ENCODE results near the gene NF2.

Gene NF2

DNA sequence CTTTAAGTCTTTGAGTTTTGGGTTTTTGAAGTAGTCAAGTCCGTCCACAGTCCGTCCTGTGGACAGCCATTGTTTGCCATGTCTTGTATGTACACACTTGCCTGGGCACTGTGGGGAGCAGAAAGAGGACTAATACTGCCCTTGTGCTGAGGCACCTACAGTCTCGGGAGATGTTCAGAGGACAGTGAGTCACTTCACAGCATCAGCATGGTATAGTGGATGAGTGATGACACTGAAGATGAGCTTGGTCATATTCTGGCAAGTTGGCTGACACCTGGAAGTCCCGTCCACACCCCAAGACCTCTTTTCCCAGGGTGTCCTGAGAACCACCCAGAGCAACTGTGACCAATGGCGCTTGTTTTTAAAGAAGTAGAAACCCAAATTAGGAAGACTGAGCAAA is 29.2 kb downstream of the NF2 start:
- TF ChIP-seq, protein P1, sequence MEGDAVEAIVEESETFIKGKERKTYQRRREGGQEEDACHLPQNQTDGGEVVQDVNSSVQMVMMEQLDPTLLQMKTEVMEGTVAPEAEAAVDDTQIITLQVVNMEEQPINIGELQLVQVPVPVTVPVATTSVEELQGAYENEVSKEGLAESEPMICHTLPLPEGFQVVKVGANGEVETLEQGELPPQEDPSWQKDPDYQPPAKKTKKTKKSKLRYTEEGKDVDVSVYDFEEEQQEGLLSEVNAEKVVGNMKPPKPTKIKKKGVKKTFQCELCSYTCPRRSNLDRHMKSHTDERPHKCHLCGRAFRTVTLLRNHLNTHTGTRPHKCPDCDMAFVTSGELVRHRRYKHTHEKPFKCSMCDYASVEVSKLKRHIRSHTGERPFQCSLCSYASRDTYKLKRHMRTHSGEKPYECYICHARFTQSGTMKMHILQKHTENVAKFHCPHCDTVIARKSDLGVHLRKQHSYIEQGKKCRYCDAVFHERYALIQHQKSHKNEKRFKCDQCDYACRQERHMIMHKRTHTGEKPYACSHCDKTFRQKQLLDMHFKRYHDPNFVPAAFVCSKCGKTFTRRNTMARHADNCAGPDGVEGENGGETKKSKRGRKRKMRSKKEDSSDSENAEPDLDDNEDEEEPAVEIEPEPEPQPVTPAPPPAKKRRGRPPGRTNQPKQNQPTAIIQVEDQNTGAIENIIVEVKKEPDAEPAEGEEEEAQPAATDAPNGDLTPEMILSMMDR (conservative IDR thresholded peaks at IDR 0.05; ENCODE audit: control insufficient read depth, insufficient read depth, low read depth, low read length): no peak
- peak; percentile 51 for DNase-seq (ENCODE audit: low read depth)

DNA sequence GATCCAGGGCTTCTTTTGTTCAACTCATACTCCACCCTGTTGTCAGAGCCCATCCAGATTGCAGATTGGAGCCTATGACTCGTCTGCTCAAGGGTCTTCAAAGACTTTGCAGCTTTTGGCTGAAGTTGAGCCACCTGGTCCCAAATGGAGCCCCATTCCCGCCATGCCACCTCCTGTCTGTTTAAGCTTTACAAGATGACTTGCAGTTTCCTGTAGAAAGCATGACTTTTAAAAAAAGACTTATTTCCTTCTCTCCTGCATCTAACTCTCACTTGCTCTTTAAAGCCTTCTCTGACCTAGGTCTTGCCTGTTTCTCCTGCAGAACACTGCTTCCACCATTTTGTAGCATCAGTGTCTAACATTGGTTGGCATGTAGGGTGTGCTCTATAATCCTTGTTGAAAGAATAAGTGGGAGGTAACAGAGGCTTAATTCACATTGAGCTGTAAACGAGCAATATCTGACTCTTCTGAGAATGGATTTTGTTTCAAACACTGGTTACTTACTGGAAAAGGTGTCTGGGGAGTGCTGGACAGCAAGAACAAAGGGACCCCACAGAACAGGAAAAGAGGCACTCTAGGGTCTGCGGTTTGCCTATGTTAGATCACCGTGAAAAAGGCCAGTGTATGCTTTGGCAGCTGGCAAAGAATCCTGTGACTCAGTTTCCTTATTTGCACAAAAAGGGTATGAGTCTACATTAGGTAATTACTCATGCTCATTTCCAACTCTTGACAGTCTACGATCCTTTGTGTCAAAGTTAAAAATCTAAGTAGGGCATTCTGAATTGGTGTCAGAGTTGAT is 30.3 kb downstream of the NF2 start:
- TF ChIP-seq, protein P1 (conservative IDR thresholded peaks at IDR 0.05; ENCODE audit: control insufficient read depth, insufficient read depth, low read depth, low read length): no peak
- H3K4me3 ChIP-seq (ENCODE audit: control insufficient read depth, low read depth, low read length): no peak overlapping the region
- DNase-seq (ENCODE audit: low read depth): no peak

More for the DNA sequence above, 29.2 kb downstream of the NF2 start:
- H3K4me3 ChIP-seq (ENCODE audit: control insufficient read depth, low read depth, low read length): no peak overlapping the region

DNA sequence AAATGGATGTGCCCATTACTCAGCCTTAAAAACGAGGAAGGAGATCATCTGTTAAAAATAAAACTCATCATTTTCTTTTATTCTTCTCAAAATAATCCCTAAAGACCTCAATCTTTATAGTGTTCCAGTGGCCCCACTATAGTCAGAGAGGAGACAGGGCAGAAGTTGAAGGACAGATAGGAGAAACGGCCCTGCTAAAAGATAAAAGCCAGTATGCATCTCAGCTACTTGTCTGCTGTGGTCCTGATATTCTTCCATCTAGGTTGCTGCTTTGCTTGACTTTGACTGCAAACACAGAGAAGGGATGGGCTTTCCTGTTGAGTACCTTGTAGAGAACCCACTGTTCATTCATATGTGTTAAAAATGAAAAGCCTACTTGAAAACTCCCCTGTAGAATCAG is 31.4 kb downstream of the NF2 start:
- TF ChIP-seq, protein P1 (conservative IDR thresholded peaks at IDR 0.05; ENCODE audit: control insufficient read depth, insufficient read depth, low read depth, low read length): no peak
- H3K4me3 ChIP-seq (ENCODE audit: control insufficient read depth, low read depth, low read length): no peak overlapping the region
- no peak for DNase-seq (ENCODE audit: low read depth)

DNA sequence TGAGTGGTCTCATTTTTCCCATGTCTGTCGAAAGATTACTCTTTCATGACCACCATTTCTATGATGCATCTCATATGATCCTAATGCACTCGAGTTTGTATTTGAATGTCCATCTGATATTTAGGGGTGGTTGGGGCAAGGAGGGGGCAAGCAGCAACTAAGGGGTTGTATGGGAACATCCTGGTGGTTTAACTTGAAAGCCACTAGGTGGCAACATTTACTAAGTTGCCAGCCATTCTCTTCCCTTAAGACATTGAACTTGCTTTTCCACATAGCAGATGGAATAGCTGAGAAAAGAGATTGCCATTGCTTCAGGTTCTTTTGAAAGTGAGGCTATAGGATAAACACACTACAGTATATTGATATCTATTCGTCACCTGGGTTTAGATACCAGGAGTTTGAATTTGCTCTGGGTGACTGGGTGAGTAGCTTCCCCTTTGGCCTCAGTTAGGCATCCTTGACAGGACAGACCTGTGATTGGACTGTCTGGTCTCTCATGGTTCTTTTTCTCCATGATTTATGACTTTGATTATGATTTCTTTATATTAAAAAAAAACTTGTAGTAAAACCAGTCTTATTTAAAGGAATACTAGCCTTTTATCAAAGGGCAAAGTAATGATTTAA is 32.4 kb downstream of the NF2 start:
- peak; percentile 71 for DNase-seq (ENCODE audit: low read depth)
- TF ChIP-seq, protein P1 (conservative IDR thresholded peaks at IDR 0.05; ENCODE audit: control insufficient read depth, insufficient read depth, low read depth, low read length): peak; percentile 82
- H3K4me3 ChIP-seq (ENCODE audit: control insufficient read depth, low read depth, low read length): no peak overlapping the region

DNA sequence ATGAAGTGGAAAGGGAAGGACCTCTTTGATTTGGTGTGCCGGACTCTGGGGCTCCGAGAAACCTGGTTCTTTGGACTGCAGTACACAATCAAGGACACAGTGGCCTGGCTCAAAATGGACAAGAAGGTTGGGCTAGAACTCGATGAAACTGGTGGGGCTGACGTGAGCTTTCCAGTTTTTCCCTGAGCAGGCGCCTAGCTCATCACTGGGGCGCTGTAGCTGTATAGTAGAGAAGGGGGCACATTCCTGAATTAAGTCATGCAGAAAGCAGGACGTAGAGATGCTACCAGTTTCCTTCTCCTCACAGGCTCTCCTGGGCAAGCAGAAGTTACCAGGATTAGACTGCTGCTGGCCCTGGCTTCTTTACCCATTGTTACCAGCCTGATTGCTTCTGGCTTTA is 33.3 kb downstream of the NF2 start:
- TF ChIP-seq, protein P1 (conservative IDR thresholded peaks at IDR 0.05; ENCODE audit: control insufficient read depth, insufficient read depth, low read depth, low read length): no peak
- DNase-seq (ENCODE audit: low read depth): no peak
- no peak overlapping the region for H3K4me3 ChIP-seq (ENCODE audit: control insufficient read depth, low read depth, low read length)

DNA sequence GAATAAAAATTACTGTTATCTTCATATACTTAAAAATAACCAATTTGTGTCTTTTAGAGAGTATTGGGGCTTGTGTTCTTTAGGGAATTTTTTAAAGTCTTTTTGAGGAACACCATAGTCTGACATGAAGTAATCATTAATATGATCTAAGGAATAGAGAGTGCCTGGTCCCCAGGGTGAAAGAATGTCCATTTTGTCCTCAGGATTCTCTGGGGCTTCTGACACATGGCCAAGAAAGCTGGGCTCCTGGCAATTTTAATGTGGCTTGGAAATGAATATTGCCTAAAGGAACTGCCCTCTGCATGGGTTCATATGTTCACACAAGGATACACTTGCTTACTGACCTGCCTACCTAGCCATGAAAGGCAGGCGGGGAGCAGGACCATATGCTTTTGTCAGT is 33.7 kb downstream of the NF2 start:
- H3K4me3 ChIP-seq (ENCODE audit: control insufficient read depth, low read depth, low read length): no peak overlapping the region
- no peak for DNase-seq (ENCODE audit: low read depth)
- TF ChIP-seq, protein P1 (conservative IDR thresholded peaks at IDR 0.05; ENCODE audit: control insufficient read depth, insufficient read depth, low read depth, low read length): no peak
